Measurements from ENCODE around the gene HOXB8.

Gene HOXB8

DNA sequence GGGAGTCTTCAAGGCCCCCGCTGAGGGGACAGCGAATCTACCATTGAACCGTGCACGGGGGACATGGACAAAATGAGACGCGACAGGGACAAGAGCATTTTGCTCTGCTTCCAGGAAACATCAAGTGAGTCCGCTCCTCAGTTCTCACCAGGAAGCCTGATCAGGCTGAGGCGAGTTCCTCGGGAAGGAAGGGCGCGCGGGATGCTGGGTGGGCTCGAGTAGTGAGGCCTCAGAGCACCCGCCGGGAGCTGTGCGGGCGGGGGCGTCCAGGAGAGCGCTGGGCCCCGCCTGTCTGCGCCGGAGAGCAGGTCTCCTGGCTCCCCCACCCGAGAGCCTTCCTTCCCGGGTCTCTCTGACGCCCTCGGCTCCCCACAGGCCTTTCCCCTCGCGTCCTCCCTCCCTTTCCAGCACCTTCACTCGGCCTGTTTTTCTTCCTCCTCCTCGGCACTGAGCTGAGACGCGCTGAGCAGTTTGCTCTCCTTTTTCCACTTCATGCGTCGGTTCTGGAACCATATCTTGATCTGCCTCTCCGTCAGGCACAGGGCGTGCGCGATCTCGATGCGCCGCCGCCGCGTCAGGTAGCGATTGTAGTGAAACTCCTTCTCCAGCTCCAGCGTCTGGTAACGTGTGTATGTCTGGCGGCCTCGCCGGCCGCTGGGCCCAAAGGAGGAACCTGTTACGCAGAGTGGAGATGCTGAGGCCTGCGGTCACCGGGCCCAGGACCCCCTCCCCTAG is 18.9 kb downstream of the HOXB8 start:
- peak; percentile 75 for DNase-seq

DNA sequence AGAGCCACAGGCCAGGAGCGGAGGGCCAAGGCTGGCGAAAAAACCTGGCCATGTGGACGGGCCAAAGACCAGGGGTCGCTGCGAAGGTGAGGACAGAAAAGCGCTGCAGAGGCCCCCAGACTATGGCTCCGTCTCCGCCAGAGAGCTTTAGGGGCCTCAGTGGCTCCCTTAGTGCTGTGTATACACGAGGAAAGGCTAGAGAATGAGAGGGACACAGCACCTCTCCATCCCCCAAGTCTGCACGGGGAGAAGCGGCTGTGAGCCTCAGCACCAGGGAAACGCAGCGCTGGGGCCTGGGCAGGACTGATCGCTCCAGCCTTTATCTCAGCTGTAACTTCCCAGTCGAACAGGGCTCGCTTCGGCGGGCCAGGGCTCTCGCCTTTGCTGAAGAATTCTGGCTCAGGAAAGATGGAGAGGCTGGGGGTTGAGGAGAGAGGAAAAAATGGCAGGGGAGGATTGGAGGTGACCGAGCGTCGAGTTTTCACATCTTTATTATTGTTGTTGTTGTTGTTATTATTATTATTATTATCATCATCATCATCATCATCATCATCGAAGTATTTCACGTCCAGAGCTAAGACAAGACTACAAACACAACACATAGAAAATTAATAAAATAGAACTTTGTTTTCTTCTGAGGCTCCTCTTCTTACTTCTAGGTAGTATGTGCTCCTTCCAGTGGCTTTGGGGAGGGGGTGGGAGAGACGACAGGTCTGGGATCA is 19.7 kb downstream of the HOXB8 start:
- DNase-seq: no peak

DNA sequence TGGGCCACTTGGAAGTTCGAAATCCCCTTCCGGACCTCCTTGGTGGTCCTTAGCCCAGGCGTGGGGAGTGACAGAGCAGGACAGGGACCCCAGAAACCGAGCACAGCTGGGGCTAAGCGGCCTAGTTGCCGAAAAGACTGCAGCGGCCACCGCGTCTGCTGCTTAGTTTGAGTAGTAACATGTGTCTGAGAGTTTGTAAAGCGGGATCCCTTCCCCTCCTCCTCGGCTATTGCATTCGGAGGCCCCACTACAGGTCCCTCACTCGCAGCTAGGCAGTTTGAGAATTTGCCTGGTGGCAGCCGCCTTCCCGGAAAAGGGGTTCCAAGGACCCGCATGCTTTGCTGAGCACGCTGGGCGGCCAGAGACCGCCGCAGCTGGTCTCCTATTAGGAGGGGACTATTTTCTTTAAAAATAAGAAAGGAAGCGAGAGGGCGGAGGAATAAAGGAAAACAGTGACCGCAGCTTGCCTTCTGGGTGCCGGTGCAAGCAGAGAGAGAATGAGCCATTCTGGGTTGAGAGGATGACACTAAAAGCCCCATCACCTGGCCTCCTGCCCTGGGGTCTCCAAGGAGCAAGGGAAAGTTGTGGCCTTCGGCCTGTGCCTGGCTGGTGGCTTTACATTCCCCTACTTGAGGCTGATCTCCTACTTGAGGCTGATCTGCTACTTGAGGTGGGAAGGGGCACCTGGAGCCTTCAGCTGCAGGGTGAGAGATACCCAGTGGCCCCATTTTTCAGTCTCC is 20.4 kb downstream of the HOXB8 start:
- no peak for DNase-seq

DNA sequence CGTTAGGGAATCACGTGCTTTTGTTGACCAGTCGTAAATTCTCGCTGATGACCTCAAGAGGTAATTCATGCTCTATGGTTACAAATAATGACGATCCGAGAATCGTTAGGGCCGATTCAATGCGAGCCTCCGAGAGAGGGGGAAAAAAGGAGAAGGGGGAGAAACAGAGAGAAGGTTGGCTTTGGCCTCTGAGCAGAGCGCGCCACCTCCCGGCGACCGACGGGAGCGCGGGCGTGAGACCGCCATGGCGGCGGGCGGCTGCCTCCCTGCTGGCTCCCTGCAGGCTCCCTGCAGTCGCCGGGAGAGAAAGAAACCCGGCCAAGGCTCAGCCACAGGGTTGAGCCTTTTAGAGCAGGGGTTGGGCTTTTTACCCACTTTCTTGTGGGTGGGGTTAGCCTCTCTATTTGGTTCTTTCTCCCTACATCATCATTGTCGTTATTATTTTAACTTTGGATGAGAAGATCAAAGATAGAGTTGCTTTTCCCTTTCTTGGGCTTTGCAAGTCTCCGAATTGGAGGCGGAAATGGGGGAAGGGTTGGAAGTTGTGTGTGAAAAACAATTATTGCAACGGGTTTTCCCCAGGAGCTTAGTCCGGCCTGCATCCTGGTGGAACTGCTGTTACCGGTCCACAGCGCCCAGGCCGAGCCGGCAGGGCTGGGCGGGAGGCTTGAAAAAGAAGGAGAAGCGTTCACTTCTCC is 21.1 kb downstream of the HOXB8 start:
- peak; percentile 99 for DNase-seq

DNA sequence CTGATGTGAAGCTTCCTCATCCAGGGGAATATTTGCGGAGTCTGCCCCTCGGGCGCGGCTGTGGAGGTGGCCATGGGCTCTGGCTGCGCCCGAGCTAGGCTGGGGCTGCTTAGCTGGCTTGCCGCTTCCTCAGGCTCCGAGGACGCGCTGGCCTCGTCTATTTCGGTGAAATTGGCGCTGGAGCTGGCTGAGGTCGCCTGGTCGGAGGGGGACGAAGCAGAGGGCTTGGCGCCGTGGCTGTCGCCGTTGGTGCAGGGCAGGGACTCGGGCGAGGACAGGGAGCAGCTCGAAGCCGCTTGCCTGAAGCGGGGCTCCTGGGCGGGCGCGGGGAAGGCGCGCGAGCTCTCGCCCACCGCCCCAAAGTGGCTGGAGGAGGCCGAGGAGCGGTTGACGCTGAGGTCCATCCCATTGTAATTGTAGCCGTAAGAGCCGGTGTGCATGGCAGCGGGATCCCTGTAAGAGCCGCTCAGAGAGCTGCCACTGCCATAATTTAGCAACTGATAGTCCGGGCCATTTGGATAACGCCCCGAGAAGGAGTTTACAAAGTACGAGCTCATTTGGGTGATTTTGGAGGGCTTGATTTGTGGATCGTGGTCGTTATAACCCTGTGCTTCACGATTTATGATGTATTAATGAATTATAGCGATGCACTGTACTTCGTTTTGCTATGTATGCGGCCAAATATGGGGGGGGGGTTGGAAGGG is 21.8 kb downstream of the HOXB8 start, which contains the start of gene HOXB5:
HOXB5 (minus strand) TSS at position 654 of the 704 bp plus-strand sequence; CDS start at position 557, 97 bp downstream.
- DNase-seq: peak; percentile 89

DNA sequence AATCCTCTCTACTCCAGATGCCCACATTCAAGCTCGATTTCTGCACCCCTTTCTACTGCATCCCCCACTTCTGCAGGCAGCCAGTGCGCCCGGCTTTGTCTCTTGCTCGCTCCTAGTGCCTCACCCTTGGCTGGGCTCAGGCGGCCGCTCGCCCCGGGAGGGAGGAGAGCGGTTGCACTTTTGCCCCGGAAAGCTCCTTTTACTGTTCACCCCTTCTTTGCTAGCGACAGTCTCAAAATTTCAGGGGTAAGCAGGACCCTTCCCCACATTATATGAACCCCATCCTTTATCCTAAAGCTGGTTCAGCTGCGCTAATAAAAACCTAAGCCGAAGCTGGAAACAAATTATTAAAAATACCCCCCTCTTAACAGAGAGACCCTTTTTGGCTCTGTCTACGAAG is 22.5 kb downstream of the HOXB8 start:
- peak; percentile 34 for DNase-seq

DNA sequence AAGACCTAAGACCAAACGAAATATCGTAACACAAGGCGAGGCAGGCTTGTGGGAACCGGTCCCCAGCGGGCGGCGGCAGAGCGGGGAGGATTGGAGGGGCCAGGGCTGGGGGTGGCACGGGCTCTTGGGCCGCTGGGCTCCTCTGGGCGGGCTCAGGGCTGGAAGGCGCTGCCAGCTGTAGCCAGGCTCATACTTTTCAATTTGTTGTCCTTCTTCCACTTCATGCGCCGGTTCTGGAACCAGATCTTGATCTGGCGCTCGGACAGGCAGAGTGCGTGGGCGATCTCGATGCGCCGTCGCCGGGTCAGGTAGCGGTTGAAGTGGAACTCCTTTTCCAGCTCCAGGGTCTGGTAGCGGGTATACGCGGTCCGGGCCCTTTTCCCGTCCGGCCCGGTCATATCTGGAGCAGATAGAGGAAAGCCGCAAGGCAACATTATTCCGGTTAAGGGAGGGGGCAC is 23.0 kb downstream of the HOXB8 start:
- DNase-seq: no peak

DNA sequence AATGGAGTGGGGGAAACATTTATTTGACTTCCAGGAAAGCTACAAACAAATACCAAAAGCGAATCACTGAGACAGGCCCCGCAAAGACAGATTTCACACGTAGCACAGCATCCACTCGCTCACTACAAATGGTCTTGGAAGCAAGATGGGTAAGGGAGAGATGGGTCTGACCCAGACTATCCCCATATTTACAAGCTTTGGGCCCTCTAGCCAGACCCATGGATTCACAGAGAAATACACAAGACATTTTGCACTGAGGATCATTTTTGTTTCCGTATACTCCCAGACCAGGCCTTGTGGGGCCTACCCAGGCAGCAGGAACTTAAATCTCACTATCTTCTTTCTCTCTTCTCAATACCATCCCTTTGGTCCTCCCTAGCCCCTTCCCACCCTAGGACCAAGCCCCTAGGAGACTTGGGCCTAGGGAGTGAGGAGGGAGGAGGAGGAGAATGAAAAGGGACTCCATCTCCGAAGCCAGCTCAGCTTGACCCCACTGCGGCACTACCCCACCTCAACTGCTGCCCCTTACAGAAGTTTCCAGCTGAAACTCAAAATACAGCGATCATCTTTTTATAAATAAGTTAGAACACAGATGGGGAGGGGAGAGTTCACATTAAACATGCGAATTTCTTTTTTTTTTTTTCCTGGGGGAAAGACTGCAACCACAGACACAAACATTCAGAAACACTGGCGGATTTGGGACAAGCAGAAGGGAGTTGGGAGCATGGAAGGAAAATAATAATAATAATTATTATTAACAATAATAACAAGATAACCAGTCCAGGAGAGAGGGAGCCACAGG is 23.6 kb downstream of the HOXB8 start:
- no peak for DNase-seq

DNA sequence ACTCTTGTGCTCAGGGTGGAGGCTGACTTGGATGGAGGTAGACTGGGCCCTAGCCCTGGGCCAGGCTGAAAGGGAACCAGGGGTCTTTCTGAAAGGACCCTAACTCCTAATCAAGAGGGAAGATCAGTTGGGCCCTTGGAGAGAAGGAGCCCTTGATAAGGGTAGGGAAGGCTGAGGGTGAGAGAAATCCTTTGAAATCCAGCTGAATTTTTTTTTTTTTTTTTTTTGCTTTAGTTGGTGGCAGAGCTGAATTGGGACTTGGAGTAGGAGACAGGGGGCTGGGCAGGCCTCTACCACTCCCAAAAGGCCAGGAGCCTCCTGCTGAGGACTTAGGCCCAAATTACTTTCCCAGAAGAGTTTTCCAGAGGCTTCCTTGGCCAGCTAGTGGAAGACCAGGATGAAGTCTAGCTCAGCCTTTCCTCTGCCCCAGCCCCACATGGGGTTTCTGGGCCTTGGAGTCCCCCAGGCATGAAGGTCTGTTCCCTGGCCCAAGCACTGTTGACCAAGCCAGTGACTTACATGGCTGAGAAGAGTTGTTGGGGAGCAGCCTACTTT is 24.4 kb downstream of the HOXB8 start:
- no peak for DNase-seq

DNA sequence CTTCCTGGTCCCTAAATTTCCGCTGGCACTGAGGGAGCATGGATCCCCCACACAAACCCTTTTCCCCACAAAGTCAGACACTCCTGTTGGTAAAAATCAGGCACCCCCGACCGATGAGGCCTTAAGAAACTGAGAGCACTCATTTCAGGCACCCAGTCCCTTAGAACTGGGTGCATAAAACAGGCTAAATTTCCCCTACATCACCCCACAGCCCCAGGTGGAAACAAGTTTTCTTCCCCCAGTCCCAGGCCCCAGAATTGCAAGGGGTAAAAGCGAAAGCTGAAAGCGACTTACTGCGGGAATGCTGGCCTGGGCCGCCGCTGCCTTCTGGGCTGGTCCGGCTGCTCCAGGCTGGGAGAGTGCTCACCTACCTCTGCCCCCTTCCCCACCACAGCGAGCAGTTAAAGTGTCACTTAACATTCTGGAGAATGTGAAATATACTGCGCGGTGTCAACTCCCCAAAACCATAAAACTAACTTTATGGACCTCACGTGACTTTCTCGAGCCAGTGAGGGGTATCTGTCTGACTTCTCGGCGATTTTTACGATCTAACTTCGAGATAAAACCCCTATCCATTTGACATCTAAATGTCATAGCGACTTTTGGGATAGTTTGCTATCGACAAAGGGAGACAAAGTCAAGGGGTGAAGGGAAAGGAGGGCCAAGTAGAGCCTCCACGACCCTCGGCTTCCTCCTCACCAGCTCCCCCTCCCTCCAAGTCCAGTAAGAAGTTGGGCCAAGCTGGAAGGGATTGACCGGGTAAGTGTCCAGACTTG is 25.1 kb downstream of the HOXB8 start, which contains the start of gene HOXB3:
HOXB3 (minus strand) TSS at position 411 of the 776 bp plus-strand sequence. CDS start 37,767 bp downstream, outside the sequence.
- no peak for DNase-seq

DNA sequence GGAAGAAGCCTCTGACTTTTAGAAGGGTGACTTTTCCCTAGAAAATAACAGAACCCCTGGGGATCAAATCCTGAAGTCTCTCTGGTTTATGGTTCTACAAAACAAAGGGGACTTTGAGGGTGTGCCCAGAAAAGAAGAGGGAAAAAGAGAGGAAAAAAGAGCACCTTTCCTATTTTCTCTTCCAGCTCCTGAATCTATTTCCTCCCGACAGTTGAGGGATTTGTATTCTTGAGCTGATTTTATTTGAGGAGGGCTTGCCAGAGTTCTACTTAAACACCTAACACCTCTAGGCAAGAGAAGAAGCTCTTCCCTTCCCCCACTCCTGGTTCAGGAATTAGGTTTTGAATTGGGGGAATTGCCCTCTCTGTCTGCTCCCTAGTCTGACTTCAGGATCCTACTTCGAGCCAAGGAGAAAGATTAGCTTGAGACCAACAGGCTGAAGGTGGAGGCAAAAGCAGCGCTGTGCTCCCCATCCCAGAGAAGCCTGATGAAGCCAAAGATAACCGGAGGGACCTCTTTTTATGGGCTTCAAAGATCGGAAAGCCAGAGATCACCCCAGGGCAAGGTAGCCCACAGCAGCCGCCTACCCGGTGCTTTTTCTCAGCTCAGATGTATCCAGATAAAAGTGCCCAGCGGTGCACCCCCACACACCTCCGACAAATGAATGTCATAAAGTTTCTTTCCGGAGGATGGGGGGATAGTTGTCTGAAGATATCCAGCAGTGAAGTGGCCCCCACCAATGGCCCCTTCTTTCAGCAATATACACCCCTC is 25.8 kb downstream of the HOXB8 start:
- DNase-seq: no peak

DNA sequence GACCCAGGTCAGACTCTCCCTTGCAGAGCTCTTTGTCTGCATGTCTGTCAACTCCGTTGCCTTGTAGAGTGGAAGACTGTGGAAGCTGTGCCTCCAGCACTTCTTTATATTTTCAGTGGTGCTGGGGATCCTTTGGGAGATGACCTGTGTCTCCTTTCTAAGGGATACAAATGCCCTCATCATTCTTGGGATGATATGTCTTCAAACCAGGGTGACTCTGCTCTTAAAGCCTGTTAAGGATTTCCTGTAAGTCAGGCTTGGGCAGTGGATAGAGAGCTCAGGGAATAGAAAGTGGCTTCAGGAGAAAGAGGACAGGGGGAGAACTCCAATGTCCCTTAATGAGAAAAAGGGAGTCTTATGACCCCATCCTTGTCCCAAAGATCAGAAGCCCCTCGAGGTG is 26.6 kb downstream of the HOXB8 start:
- DNase-seq: peak; percentile 30

DNA sequence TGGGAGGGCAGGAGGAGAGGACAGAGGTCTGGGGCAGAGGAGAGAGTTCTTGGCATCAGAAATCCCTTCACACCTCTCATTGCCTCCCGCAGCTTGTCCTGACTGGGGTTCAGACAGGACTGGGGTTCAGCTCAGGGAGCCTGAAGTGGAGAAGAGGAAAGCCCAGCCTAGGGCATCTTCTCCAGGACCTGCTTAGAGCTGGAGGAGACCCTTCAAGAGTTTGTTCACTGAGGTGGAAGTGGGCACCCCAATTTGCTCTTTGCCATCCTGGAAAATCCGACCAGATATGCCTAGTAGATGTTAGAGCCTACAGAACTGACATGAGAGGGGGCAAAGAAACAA is 27.0 kb downstream of the HOXB8 start:
- DNase-seq: no peak

DNA sequence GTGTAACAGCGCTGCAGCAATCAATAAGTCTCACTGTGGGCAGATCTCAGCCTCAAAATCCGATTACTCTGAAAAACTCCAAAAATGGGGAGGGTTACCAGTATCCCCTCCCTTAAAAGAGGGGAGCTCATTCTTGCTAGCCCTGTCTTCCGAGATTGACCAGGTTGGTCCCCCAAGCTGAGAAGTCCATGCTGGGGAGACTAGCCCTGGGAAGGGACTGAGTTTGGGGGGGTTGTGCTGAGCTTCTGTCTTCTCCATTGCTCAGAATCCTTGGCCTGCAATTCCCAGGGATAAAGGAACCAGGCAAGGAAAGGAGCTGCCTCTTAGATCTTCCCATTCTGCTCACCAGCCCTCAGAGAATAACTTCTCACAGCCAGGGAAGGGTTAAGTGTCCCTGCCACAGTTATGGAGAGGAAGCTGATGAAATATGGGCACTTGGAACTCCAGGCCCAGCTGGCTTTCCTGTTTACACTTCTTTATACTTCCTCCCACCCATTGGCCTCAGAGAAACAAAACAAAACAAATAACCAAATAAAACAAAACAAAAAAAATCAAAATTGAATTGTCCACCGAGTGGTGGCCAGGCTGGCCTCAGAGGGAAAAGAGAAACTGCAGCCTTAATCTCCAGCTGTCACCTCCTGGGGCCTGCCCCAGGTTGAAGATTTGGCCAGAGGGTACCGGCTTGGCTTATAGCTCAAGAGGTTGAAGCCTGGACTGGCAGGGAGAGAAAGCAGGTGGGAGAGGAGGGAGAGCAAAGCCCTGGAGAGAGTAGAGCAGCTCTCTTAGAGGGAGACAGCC is 27.6 kb downstream of the HOXB8 start:
- peak; percentile 94 for DNase-seq

DNA sequence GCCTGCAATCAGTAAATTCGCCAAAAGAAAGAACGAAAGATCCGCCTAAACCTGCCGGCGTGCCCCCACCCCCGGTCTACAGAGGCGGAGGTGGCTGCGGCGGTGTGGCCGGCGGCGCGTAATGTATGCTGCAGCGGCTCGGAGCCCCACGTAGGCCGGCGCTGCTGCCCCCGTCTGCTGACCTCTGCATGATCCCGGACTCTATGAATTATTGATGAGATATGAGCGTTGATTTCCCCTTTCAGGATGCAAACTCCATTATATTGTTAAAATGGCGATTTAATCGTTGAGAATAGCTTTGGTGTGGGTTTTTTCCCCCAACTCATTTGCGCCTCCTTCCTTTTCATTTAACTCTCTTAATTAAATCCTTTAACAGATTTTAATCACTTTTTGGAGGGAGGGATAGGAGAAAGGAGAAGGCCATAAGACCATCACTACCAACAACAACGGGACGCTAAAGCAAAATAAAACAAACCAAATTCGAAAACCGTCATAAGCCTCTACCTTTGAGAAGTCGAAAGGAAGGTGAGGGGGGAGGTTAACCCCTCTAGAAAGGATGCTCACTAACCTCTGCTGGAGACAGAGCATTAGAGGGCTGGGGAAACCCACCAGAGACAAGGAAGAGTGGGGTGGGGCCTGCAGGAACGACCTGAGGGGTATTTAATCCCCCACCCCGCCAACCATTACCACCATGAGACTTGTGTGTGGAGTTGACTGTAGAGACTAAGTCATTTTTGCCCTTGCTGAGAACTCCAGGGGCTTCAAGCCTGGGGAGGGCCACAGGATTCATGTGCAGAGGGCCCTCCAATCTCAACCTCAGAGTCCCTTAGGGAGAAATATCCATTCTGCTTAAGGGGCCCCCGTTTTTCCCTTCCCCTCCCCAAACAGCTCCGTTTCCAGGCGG is 28.5 kb downstream of the HOXB8 start:
- peak; percentile 39 for DNase-seq

DNA sequence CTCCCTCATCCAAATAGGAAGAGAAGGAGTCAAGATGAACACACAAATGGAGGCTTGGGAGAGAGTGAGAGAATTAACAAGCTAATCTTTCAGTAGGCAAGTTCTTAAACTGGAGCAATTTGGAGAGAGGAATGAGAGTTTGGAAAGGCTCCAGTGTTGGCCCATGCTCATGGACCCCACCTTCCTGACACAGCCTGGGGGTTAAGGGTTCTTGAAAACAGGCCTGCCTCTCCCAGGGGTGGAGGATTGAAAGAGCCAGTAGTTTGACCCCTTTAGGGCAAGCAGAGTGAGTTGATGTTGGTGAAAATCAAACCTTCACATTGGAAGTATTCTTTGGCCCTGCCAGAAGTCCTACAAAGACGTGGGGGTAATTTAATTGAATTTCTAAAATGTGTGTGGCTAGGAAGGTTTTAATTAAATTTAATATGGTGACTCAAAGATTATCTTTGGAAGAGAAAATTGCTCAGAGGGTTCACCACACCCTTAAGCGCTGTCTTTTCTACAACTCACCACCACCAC is 30.8 kb downstream of the HOXB8 start:
- DNase-seq: peak; percentile 43

DNA sequence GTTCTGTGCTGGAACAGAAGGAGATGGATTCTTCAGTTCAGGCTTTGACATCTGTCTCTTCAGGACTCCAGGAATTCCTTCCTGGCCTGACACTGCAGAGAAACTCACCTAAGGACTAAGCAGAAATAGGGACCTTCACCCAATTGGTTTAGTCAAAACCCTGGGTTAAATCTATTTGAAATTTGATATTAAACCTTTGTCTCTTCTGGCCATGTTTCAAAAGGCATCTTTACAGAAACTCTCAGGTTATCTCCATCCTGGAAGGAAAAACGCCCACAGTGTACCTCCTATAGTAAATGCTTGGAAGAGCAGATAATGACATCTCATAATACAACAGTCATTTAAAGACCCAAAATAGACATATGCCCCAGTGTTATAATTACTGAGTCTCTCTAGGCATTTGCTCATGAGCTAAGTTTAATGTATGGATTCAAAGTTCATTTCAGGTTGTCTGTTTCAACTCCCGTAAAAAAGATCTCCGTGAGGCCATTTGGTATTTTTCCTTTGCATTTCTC is 31.3 kb downstream of the HOXB8 start:
- DNase-seq: peak; percentile 43
